GM19438 (cell line): Measurements from ENCODE around the gene FARS2.

ENCODE experiments used
- ATAC-seq: cut with Tn5 transposase; IDR thresholded peaks from one replicate; pipeline ENCODE4 v1.9.1; 2021; ENCODE audit warnings: low read depth; ENCODE audit not compliant: unreplicated experiment

FARS2 gene

GRCh38 chr6:5493806-5494205 is 232.5 kb downstream of the FARS2 start:
- no peak for ATAC-seq

- ATAC-seq, result no peak
Measured at GRCh38 chr6:5497896-5498578, 236.7 kb downstream of the FARS2 start.

- ATAC-seq, result no peak
Measured at GRCh38 chr6:5498579-5498899, 237.2 kb downstream of the FARS2 start.

GRCh38 chr6:5499644-5500306 is 238.5 kb downstream of the FARS2 start:
- ATAC-seq, result no peak

- no peak for ATAC-seq
Measured at GRCh38 chr6:5501837-5502236, 240.5 kb downstream of the FARS2 start.

GRCh38 chr6:5504078-5504477 is 242.8 kb downstream of the FARS2 start:
- no peak for ATAC-seq

GRCh38 chr6:5506149-5506548 is 244.8 kb downstream of the FARS2 start:
- peak; percentile 19 for ATAC-seq

GRCh38 chr6:5506597-5506996 is 245.3 kb downstream of the FARS2 start:
- peak; percentile 23 for ATAC-seq

- ATAC-seq, result peak; percentile 86
Measured at GRCh38 chr6:5507131-5507681, 245.9 kb downstream of the FARS2 start.

GRCh38 chr6:5509106-5509505 is 247.8 kb downstream of the FARS2 start:
- no peak for ATAC-seq

GRCh38 chr6:5510331-5511133 is 249.2 kb downstream of the FARS2 start:
- no peak for ATAC-seq

- ATAC-seq, result no peak
Measured at GRCh38 chr6:5511954-5512353, 250.6 kb downstream of the FARS2 start.

- no peak for ATAC-seq
Measured at GRCh38 chr6:5512422-5512821, 251.1 kb downstream of the FARS2 start.

- ATAC-seq, result no peak
Measured at GRCh38 chr6:5513408-5513807, 252.1 kb downstream of the FARS2 start.

- no peak for ATAC-seq
Measured at GRCh38 chr6:5514353-5514752, 253.0 kb downstream of the FARS2 start.

GRCh38 chr6:5515200-5515599 is 253.9 kb downstream of the FARS2 start:
- ATAC-seq, result no peak

- no peak for ATAC-seq
Measured at GRCh38 chr6:5516036-5516435, 254.7 kb downstream of the FARS2 start.

- no peak for ATAC-seq
Measured at GRCh38 chr6:5517796-5518195, 256.5 kb downstream of the FARS2 start.

- ATAC-seq, result no peak
Measured at GRCh38 chr6:5518936-5519491, 257.7 kb downstream of the FARS2 start.

GRCh38 chr6:5520796-5521195 is 259.5 kb downstream of the FARS2 start:
- ATAC-seq, result no peak

- no peak for ATAC-seq
Measured at GRCh38 chr6:5521322-5521721, 260.0 kb downstream of the FARS2 start.
